ENCODE data around the gene MED13L. TPM values are rescaled to one million over a fixed set of nuclear protein-coding genes. Genes with fewer than 3 reads are reported as not detected.

MED13L gene
- total RNA-seq, 1 experiment from 2014 or later = 94.1 TPM

GRCh38 chr12:115944392-115944742 is 333.1 kb downstream of the MED13L start:
- intact Hi-C loops (cut with micrococcal nuclease; ENCODE audit: unreplicated experiment) = no loop called here
- ChIA-PET POLR2A (ENCODE audit: low non-redundant PET) (no interaction called here), CTCF (no interaction called here)
- Histone ChIP-seq H3K9me3 (ENCODE audit: low read depth, low read length, poor library complexity, severe bottlenecking) (no peaks in the 10 kb centered on the region), H3K4me1 (ENCODE audit: insufficient read depth, low read length, poor library complexity, severe bottlenecking) (no peaks in the 10 kb centered on the region), H3K4me3 (ENCODE audit: low read depth, low read length, poor library complexity, severe bottlenecking) (no peak overlapping the region), H3K27ac (ENCODE audit: low read depth, low read length, poor library complexity, severe bottlenecking) (no peak overlapping the region), H3K27me3 (replicated peaks; ENCODE audit: insufficient read depth, low read depth, low read length, poor library complexity) (no peaks in the 10 kb centered on the region), H3K36me3 (ENCODE audit: insufficient read depth, low read length, poor library complexity, severe bottlenecking) (no peaks in the 10 kb centered on the region)
- no peak for TF ChIP-seq EZH2 (IDR thresholded peaks at IDR 0.05; ENCODE audit: borderline replicate concordance, low read depth, low read length, poor library complexity, severe bottlenecking)
- no peak for TF ChIP-seq CTCF (conservative IDR thresholded peaks at IDR 0.05; ENCODE audit: low read depth, low read length)
- DNase-seq (ENCODE audit: low spot score) = no peak
- no TSS peak for BruUV-seq (replicated peaks)

GRCh38 chr12:115943630-115944391 is 333.7 kb downstream of the MED13L start:
- H3K27me3 ChIP-seq (replicated peaks; ENCODE audit: insufficient read depth, low read depth, low read length, poor library complexity) = no peaks in the 10 kb centered on the region
- TF ChIP-seq EZH2 (IDR thresholded peaks at IDR 0.05; ENCODE audit: borderline replicate concordance, low read depth, low read length, poor library complexity, severe bottlenecking) (no peak), CTCF (conservative IDR thresholded peaks at IDR 0.05; ENCODE audit: low read depth, low read length) (no peak)
- H3K4me1 ChIP-seq (ENCODE audit: insufficient read depth, low read length, poor library complexity, severe bottlenecking) = no peaks in the 10 kb centered on the region
- no peak overlapping the region for H3K4me3 ChIP-seq (ENCODE audit: low read depth, low read length, poor library complexity, severe bottlenecking)
- ChIA-PET CTCF (no interaction called here), POLR2A (ENCODE audit: low non-redundant PET) (no interaction called here)
- no peak for DNase-seq (ENCODE audit: low spot score)
- no peak overlapping the region for H3K27ac ChIP-seq (ENCODE audit: low read depth, low read length, poor library complexity, severe bottlenecking)
- H3K36me3 ChIP-seq (ENCODE audit: insufficient read depth, low read length, poor library complexity, severe bottlenecking) = no peaks in the 10 kb centered on the region
- BruUV-seq (replicated peaks) = no TSS peak
- intact Hi-C loops (cut with micrococcal nuclease; ENCODE audit: unreplicated experiment) = no loop called here
- peaks cover 4% of the 10 kb centered on the region for H3K9me3 ChIP-seq (ENCODE audit: low read depth, low read length, poor library complexity, severe bottlenecking)

GRCh38 chr12:115943310-115943629 is 334.2 kb downstream of the MED13L start:
- Histone ChIP-seq H3K27me3 (replicated peaks; ENCODE audit: insufficient read depth, low read depth, low read length, poor library complexity) (no peaks in the 10 kb centered on the region), H3K4me3 (ENCODE audit: low read depth, low read length, poor library complexity, severe bottlenecking) (no peak overlapping the region), H3K36me3 (ENCODE audit: insufficient read depth, low read length, poor library complexity, severe bottlenecking) (no peaks in the 10 kb centered on the region), H3K4me1 (ENCODE audit: insufficient read depth, low read length, poor library complexity, severe bottlenecking) (no peaks in the 10 kb centered on the region), H3K27ac (ENCODE audit: low read depth, low read length, poor library complexity, severe bottlenecking) (no peak overlapping the region), H3K9me3 (ENCODE audit: low read depth, low read length, poor library complexity, severe bottlenecking) (peaks cover 8% of the 10 kb centered on the region)
- TF ChIP-seq EZH2 (IDR thresholded peaks at IDR 0.05; ENCODE audit: borderline replicate concordance, low read depth, low read length, poor library complexity, severe bottlenecking) = no peak
- TF ChIP-seq CTCF (conservative IDR thresholded peaks at IDR 0.05; ENCODE audit: low read depth, low read length) = no peak
- BruUV-seq (replicated peaks) = no TSS peak
- ChIA-PET CTCF (no interaction called here), POLR2A (ENCODE audit: low non-redundant PET) (no interaction called here)
- intact Hi-C loops (cut with micrococcal nuclease; ENCODE audit: unreplicated experiment) = no loop called here
- DNase-seq (ENCODE audit: low spot score) = no peak

Data from A673 (cell line).